ENCODE measurements around the gene SLC25A26. TPM values are rescaled to one million over a fixed set of nuclear protein-coding genes. Genes with fewer than 3 reads are reported as not detected.

The SLC25A26 gene
- total RNA-seq, 1 experiment from 2014 or later, result 13.2 TPM

DNA sequence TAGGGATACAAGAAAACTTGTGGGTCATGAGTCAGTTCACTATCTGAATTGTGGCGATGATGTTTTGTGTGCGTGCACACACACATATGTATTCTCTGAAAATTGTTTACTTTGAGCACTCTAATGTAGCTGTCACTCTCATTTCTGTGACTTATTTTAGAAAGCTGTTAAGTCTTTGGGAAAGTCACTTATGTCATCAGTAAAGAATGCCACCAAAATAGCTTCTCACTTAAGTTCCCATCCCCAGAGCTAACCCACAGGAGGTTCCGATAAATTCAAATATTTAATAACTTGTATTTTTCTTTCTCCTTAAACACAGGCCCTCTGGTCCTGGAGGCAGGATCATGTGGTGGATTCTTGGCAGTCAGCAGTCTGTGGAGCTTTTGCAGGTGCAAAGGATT, 141.7 kb downstream of the SLC25A26 start:
- Histone ChIP-seq H3K36me3 (ENCODE audit: control insufficient read depth, insufficient read depth, low read length) (no peaks in the 10 kb centered on the region), H3K27me3 (ENCODE audit: control insufficient read depth, insufficient read depth, low read length) (no peaks in the 10 kb centered on the region), H3K9me3 (ENCODE audit: control insufficient read depth, insufficient read depth, low read depth, low read length) (no peaks in the 10 kb centered on the region), H3K27ac (ENCODE audit: low read length) (no peak overlapping the region), H3K4me1 (ENCODE audit: control insufficient read depth, insufficient read depth, low read length) (no peaks in the 10 kb centered on the region), H3K4me3 (ENCODE audit: low read depth in 2 of 2, low read length in 2 of 2) (no peak overlapping the region)
- no peak for ATAC-seq
- ChIA-PET CTCF (no interaction called here), POLR2A (no interaction called here)
- in situ Hi-C loops (cut with HindIII; ENCODE audit: low pct_unique_long_range_greater_than_20kb, low sequenced_read_pairs) (no loop called here), intact Hi-C loops (cut with micrococcal nuclease; ENCODE audit: unreplicated experiment) (no loop called here)
- DNase-seq (ENCODE audit: low read depth, low spot score), result no peak
- TF ChIP-seq, protein P1, sequence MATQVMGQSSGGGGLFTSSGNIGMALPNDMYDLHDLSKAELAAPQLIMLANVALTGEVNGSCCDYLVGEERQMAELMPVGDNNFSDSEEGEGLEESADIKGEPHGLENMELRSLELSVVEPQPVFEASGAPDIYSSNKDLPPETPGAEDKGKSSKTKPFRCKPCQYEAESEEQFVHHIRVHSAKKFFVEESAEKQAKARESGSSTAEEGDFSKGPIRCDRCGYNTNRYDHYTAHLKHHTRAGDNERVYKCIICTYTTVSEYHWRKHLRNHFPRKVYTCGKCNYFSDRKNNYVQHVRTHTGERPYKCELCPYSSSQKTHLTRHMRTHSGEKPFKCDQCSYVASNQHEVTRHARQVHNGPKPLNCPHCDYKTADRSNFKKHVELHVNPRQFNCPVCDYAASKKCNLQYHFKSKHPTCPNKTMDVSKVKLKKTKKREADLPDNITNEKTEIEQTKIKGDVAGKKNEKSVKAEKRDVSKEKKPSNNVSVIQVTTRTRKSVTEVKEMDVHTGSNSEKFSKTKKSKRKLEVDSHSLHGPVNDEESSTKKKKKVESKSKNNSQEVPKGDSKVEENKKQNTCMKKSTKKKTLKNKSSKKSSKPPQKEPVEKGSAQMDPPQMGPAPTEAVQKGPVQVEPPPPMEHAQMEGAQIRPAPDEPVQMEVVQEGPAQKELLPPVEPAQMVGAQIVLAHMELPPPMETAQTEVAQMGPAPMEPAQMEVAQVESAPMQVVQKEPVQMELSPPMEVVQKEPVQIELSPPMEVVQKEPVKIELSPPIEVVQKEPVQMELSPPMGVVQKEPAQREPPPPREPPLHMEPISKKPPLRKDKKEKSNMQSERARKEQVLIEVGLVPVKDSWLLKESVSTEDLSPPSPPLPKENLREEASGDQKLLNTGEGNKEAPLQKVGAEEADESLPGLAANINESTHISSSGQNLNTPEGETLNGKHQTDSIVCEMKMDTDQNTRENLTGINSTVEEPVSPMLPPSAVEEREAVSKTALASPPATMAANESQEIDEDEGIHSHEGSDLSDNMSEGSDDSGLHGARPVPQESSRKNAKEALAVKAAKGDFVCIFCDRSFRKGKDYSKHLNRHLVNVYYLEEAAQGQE (IDR thresholded peaks at IDR 0.05; ENCODE audit: insufficient read depth in 1 of 2, low read depth in 2 of 2, low read length in 1 of 2), result no peak
- TF ChIP-seq, protein P2, sequence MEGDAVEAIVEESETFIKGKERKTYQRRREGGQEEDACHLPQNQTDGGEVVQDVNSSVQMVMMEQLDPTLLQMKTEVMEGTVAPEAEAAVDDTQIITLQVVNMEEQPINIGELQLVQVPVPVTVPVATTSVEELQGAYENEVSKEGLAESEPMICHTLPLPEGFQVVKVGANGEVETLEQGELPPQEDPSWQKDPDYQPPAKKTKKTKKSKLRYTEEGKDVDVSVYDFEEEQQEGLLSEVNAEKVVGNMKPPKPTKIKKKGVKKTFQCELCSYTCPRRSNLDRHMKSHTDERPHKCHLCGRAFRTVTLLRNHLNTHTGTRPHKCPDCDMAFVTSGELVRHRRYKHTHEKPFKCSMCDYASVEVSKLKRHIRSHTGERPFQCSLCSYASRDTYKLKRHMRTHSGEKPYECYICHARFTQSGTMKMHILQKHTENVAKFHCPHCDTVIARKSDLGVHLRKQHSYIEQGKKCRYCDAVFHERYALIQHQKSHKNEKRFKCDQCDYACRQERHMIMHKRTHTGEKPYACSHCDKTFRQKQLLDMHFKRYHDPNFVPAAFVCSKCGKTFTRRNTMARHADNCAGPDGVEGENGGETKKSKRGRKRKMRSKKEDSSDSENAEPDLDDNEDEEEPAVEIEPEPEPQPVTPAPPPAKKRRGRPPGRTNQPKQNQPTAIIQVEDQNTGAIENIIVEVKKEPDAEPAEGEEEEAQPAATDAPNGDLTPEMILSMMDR (IDR thresholded peaks at IDR 0.05), result no peak
- TF ChIP-seq TCF7L2 (IDR thresholded peaks at IDR 0.05; ENCODE audit: low read depth, low read length), result no peak
- TF ChIP-seq SIN3A (IDR thresholded peaks at IDR 0.05; ENCODE audit: borderline replicate concordance, insufficient read depth, low read depth, low read length), result no peak
- no peak for TF ChIP-seq POLR2AphosphoS5 (IDR thresholded peaks at IDR 0.05; ENCODE audit: low read depth, low read length)
- no TSS peak for BruUV-seq (replicated peaks)

GRCh38 chr3:66363148-66363547, 142.3 kb downstream of the SLC25A26 start:
- TF ChIP-seq, protein P1 (IDR thresholded peaks at IDR 0.05; ENCODE audit: insufficient read depth in 1 of 2, low read depth in 2 of 2, low read length in 1 of 2), result no peak
- TF ChIP-seq POLR2AphosphoS5 (IDR thresholded peaks at IDR 0.05; ENCODE audit: low read depth, low read length), result no peak
- TF ChIP-seq, protein P2 (IDR thresholded peaks at IDR 0.05), result no peak
- no peak for TF ChIP-seq SIN3A (IDR thresholded peaks at IDR 0.05; ENCODE audit: borderline replicate concordance, insufficient read depth, low read depth, low read length)
- no peak for TF ChIP-seq TCF7L2 (IDR thresholded peaks at IDR 0.05; ENCODE audit: low read depth, low read length)
- DNase-seq (ENCODE audit: low read depth, low spot score) (no peak), ATAC-seq (no peak)
- Histone ChIP-seq H3K9me3 (ENCODE audit: control insufficient read depth, insufficient read depth, low read depth, low read length) (no peaks in the 10 kb centered on the region), H3K36me3 (ENCODE audit: control insufficient read depth, insufficient read depth, low read length) (no peaks in the 10 kb centered on the region), H3K27ac (ENCODE audit: low read length) (no peak overlapping the region), H3K4me1 (ENCODE audit: control insufficient read depth, insufficient read depth, low read length) (no peaks in the 10 kb centered on the region), H3K4me3 (ENCODE audit: low read depth in 2 of 2, low read length in 2 of 2) (no peak overlapping the region), H3K27me3 (ENCODE audit: control insufficient read depth, insufficient read depth, low read length) (no peaks in the 10 kb centered on the region)
- ChIA-PET CTCF (no interaction called here), POLR2A (no interaction called here)
- BruUV-seq (replicated peaks), result no TSS peak
- in situ Hi-C loops (cut with HindIII; ENCODE audit: low pct_unique_long_range_greater_than_20kb, low sequenced_read_pairs), result no loop called here
- intact Hi-C loops (cut with micrococcal nuclease; ENCODE audit: unreplicated experiment), result no loop called here
